Testis (tissue), 2 donors: ENCODE data around the gene COL4A3.

Experiments used
- POLR2A ChIP-seq: fragments of 450-650 bp; IDR thresholded peaks from one replicate; pipeline ENCODE4 v1.6.1; 2017; ENCODE audit warnings: antibody characterized with exemption, mild to moderate bottlenecking, moderate library complexity
- TF ChIP-seq, protein P1 (sequence below), 3 experiments: fragments of 450-650 bp in 2 of 3; fragments of 200-600 bp in 1 of 3; sonication (generic) in 1 of 3; IDR thresholded peaks; one replicate each; pipeline ENCODE4 v1.5.1; 2016 to 2019; ENCODE audit warnings: antibody characterized with exemption in 3 of 3, mild to moderate bottlenecking in 2 of 3, moderate library complexity in 1 of 3

DNA sequence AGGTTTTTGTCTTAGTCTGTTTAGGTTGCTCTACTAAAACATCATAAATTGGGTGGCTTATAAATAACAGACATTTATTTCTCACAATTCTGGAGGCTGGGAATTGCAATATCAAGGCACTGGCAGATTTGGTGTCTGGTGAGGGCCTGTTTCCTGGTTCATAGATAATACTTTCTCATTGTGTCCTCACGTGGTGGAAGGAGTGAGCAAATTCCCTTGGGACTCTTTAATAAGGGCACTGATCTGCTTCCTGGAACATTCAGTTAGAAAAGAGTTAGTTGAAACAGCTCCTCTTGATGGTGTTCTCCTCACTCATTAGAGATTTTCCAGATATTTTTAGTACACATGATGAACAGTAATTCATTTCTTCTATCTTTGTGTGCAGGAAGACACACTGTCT lies 22.3 kb downstream of the COL4A3 start:
- TF ChIP-seq, protein P1, sequence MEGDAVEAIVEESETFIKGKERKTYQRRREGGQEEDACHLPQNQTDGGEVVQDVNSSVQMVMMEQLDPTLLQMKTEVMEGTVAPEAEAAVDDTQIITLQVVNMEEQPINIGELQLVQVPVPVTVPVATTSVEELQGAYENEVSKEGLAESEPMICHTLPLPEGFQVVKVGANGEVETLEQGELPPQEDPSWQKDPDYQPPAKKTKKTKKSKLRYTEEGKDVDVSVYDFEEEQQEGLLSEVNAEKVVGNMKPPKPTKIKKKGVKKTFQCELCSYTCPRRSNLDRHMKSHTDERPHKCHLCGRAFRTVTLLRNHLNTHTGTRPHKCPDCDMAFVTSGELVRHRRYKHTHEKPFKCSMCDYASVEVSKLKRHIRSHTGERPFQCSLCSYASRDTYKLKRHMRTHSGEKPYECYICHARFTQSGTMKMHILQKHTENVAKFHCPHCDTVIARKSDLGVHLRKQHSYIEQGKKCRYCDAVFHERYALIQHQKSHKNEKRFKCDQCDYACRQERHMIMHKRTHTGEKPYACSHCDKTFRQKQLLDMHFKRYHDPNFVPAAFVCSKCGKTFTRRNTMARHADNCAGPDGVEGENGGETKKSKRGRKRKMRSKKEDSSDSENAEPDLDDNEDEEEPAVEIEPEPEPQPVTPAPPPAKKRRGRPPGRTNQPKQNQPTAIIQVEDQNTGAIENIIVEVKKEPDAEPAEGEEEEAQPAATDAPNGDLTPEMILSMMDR (IDR thresholded peaks at IDR 0.05), result no peak
- TF ChIP-seq POLR2A, result no peak
